HG02938 (cell line): ENCODE data around the gene BRD2.

Experiments
- ATAC-seq: cut with Tn5 transposase; IDR thresholded peaks from one replicate; pipeline ENCODE4 v1.9.1; 2021; ENCODE audit warnings: mild to moderate bottlenecking, moderate library complexity; ENCODE audit not compliant: unreplicated experiment

BRD2 gene

GRCh38 chr6:32971242-32971580 is 2.8 kb downstream of the BRD2 start:
- ATAC-seq, result no peak

GRCh38 chr6:32971581-32972352 is 3.4 kb downstream of the BRD2 start:
- peak; percentile 44 for ATAC-seq

GRCh38 chr6:32972353-32973143 is 4.2 kb downstream of the BRD2 start:
- no peak for ATAC-seq

- ATAC-seq, result no peak
Observed at GRCh38 chr6:32973144-32974015, 5.0 kb downstream of the BRD2 start.

- ATAC-seq, result no peak
Observed at GRCh38 chr6:32974016-32974333, 5.6 kb downstream of the BRD2 start.

- no peak for ATAC-seq
Observed at GRCh38 chr6:32974541-32975308, 6.3 kb downstream of the BRD2 start.

GRCh38 chr6:32975886-32976285 is 7.5 kb downstream of the BRD2 start:
- ATAC-seq, result no peak

GRCh38 chr6:32976334-32977069 is 8.1 kb downstream of the BRD2 start:
- no peak for ATAC-seq

- no peak for ATAC-seq
Observed at GRCh38 chr6:32977272-32977952, 9.0 kb downstream of the BRD2 start.

- ATAC-seq, result no peak
Observed at GRCh38 chr6:32977953-32978324, 9.5 kb downstream of the BRD2 start.

- no peak for ATAC-seq
Observed at GRCh38 chr6:32979720-32980487, 11.5 kb downstream of the BRD2 start.

GRCh38 chr6:32980488-32981038 is 12.2 kb downstream of the BRD2 start:
- ATAC-seq, result no peak

- ATAC-seq, result no peak
Observed at GRCh38 chr6:32982084-32982701, 13.8 kb downstream of the BRD2 start.

GRCh38 chr6:32982702-32983492 is 14.5 kb downstream of the BRD2 start:
- no peak for ATAC-seq

GRCh38 chr6:32983493-32983848 is 15.1 kb downstream of the BRD2 start:
- ATAC-seq, result no peak

- no peak for ATAC-seq
Observed at GRCh38 chr6:32983964-32984621, 15.7 kb downstream of the BRD2 start.
